Right hindlimb (tissue), 1 donor: ENCODE data around the gene C4orf54.

Source experiments
- DNase-seq: peaks from one replicate; pipeline ENCODE4 v3.0.0-alpha.2; 2018

C4orf54 gene

DNA sequence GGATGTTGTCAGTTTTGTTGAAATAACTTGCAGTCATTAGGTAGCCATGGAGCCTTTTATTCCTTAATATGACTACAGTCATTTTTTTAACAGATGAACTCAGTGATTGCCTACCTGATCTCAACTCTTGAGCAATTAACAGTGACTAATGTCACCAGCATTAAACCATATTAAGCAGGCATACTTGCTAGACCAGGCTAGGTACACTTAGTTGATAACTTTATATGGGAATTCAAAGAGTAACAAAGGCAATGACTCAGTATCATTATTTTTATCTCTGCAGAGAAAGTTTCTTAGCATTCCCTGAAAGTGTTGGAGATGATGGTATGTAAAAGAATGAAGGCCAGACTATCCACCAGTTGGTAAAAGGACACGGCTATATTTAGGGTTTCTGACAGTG, at the start of gene C4orf54:
C4orf54 (minus strand) TSS at position 31 of the 400 bp plus-strand sequence. CDS start 3,180 bp downstream, outside the sequence.
- DNase-seq = no peak

DNA sequence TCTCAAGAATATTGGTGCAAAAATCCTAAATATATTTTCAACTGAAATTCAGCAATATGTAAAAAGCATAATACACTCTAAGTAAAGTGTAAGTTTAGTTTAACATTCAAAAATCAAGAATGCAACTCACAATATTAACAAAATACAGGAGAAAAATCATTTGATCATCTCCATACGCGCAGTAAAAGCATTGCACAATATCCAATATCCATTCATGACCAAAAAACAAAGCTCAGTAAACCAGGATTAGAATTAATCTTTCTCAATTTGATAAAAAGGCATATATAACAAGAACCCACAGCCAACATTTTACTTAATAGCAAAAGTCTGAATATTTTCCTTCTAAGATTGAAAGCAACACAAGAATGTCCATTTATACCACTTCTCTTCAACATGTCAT, 48.3 kb upstream of the C4orf54 start:
- DNase-seq = no peak

DNA sequence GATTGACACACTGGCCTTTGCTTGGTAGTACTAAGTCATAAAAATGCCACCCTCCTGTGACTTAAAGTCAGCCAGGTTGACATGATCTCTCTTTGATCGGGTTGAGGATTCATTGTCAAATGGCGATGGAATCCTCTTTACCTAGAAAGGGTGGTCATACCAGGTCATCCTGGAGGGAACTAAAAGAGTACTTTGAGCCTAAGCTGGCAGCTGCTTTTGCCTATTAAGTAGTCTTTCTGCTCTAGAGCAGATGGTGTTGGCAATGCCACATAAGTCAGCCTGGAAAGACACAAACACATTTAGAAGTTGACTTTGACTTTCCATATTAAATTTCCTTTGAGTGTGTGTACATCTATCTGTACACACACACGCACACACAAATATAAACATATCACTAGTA, 39.2 kb upstream of the C4orf54 start:
- DNase-seq = no peak

DNA sequence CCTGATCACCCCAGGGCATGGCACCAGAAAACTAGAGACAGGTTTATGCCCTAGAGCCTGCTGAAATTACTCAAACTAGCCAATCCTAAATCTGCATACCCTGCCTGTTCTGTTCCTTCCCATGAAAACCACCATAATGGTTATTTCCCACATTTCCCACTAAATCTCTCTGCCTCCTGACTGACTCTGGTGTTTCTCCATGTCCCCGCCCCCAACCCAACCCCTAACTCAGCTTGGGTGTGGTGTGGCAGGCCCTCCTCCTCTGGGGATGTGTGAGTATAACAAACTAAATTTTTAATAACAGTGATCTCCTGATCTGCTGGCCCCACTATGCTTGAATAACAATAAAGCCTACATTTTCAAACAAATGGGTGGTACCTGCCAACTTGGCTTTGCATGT, 35.5 kb upstream of the C4orf54 start:
- DNase-seq = no peak

DNA sequence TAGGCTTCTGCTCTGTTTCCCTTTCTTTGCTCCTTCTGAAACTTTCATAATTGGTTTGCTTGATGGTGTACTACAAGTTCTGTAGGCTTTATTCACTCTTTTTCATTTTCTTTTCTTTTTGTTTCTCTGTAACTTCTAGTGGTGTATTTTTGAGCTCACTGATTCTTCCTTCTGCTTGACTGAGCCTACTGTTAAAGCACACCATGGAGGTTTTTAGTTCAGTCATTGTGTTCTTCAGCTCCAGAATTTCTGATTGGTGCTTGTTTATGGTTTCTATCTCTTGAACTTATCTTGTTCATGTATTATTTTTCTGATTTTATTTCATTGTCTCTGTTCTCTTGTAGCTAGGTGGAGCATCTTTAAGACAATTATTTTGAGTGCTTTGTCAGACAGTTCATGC, 33.4 kb upstream of the C4orf54 start:
- DNase-seq = no peak

DNA sequence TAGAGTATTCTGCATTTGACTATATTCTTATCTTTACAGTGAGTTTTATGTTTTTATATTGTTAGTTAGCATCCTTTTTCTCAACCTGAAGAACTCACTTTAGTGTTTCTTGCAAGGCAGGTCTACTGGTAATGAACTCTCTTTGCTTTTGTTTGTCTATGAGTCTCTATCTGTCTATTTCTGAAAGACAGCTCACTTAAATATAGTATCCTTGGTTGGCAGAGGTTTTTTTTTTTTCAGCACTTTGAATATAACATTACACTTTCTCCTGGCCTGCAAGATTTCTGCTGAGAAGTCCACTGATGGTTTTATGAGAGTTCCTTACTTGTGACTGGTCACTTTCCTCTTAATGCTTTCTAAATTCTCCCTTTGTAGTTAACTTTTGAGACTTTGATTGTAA, 32.8 kb upstream of the C4orf54 start:
- DNase-seq = no peak

DNA sequence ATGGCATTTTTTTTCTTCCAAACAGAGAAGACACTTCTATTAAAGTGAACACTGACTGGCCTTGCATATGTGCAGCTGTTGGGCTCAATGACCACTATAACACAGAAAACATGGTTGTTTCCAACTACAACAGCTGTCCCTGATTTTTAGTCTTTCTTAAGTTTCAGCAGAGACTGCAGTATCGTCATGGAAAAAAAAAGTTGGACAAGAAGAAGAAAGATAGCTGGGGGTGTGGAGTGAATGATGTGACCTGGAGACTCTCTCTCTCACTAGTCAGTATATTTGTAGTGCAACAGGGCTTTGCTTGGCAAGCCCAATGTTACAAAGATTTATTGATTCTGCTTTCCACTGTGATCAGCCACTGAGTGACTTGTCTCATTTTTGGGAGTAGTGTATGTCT, 29.5 kb upstream of the C4orf54 start:
- DNase-seq = peak; percentile 33

DNA sequence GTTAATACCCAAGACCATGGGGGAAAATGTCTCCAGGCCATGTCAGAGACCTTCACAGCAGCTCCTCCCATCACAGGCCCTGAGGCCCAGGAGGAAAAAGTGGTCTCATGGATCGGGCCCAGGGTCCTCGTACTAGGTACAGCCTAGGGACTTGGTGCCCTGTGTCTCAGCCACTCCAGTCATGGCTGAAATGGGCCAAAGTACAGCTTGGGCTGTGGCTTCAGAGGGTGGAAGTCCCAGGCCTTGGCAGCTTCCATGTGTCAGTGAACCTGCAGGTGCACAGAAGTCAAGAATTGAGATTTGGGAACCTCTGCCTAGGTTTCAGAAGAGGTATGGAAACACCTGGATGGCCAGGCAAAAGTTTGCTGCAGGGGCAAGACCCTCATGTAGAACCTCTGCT, 27.6 kb upstream of the C4orf54 start:
- DNase-seq = no peak

DNA sequence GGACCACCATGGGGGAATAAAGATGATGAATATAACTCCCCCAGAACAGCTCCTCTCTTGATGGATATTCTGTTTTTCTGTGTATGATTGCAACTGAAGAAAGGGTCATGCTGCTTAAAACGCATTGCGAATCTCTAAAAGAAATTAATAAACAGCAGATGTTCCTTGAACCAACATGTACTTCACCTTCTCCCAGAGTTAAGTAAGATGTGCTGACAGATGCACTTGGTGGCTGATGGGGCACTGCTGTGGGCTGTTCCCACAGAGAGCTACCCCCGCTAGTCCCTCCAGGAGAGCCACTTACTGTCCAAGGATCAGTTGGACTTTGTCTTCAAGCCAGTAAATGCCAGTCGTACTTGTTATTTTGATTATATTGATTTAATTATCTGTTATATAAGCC, 26.3 kb upstream of the C4orf54 start:
- DNase-seq = no peak

DNA sequence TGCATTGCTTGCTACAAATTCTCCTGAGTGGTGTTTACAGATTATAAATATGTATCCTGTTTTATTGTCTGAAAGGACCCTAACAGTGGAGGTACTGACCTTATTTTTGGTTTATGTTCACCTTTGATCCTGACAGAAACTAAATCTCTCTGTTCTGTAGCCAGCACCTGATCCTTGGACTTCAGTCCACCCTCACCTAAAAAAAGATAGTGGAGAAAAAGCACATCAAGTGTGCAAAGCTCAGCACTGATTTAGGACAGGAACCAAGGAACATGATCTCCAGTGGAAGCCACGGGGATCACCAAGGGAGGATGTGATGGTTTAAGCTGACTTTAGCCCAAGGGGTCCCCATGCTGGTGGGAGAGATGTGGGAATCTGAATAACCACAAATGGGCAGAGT, 22.3 kb upstream of the C4orf54 start:
- DNase-seq = no peak

DNA sequence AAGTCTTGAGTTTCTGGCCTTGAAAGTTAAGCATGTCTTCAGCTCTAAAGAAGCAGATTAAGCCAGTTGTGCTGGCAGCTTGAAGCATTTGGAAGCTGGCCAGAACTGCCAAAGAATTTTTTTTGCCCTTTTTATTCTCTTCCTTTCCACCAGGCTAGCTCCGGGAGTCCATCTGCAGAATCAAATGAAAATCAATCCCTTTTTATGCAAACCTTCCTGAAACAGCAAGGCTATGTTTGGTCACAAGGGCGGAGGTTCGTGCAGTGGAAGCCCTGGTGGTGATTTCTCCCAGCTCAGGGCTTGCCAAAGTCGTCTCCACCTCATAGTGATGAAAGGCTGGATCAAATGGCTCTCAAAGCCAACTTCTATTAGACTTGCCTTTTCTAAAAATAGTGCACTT, 21.6 kb upstream of the C4orf54 start:
- peak; percentile 36 for DNase-seq

DNA sequence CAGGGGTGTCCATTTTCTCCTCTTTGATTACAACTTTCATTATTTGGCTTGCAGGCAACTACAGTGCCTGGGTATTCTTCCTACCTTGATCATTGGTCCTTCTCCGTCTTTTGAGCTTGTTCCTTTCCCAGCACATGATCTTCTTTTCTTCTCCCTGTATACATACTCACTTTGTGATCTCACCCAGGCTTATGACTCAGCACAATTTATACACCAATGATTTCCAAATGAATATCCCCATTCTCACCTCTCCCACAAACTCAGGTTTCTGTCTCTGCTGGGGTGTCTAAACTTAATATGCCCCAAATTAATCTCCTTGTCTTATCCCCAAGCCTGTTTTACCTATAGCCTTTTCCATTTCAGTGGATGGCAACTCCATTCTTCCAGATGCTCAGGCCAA, 19.5 kb upstream of the C4orf54 start:
- no peak for DNase-seq

DNA sequence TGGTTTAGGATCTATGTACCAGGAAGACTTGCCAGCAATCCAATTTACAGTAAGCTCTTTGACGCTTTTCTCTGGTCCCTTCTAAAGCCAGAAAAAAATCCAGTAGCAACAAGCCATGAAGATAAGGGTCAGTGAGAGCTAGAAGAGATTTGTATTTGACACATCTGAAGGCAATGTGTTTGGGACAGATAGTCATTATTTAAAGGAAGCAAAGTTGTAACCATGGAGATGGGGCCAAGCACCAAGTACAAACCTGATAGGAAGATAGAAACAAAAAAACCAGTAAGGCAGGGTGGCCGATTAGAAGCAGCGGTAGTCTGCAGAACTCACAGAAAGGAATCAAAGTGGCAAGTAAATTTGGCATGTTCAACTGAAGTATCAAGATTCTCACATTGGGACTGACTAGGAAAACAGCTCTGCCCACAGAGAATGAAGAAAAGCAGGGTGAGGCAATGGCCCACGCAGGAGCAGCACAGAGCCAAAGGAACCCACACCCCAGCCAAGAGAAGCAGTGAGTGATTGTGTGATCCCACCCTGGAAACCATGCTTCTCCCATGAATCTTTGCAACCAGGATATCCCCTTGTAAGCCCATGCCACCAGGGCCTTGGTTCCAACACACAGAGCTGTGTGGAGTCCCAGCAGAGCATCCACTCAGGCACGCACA, 12.9 kb upstream of the C4orf54 start:
- no peak for DNase-seq

DNA sequence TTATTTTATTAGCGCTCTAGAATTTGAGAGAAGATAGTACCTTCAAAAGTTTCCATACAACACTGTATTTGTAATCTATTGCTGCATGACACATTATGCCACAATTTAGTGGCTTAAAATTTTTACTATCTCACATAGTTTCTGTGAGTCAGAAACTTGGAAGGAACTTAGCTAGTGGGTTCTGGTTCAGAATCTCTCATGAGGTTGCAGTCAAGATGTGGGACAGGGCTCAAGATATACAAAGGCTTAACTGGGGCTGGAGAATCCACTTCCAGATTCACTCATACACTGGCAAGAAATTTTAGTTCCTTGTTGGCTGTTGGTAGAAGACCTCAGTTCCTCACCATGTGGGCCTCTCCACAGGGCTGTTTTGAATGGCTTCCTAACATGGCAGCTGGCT, 11.5 kb upstream of the C4orf54 start:
- no peak for DNase-seq

DNA sequence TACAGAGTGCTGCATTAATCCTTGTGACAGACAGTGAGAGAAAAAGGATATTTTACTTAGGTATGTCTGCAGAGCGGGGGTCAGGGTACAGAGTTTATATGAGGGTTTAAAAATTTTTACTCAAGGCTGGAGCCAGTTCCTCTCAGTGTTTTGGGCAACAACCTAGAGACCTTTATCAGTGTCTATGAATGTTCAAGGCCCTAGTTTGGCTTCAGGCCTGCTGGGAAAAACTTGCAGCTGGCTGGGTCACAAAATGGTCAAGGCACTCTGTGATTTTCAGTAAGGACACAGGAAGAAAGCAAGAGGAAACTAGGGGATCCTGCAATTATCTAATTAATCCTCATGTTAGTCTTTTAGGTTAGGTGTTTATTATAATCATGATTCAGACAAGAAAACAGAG, 10.8 kb upstream of the C4orf54 start:
- DNase-seq = no peak

DNA sequence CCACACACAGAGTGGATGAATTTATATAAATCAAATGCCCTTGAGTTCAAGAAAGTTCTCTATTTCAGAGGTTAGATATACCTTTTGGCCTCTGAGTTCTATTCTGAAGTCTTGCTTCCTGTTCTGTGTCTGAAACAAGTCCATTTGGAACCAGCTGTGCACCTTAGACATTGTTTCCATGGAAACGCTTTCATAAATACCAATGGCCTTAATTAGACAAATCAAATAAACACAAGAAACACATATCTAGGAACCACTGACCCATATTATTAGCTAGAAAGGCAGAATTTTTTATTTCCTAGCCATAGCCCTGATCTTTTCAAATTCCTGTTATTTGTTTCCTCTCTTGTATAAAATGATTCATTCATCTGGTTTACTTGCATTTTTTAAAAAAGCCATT, 8.4 kb upstream of the C4orf54 start:
- DNase-seq = no peak

DNA sequence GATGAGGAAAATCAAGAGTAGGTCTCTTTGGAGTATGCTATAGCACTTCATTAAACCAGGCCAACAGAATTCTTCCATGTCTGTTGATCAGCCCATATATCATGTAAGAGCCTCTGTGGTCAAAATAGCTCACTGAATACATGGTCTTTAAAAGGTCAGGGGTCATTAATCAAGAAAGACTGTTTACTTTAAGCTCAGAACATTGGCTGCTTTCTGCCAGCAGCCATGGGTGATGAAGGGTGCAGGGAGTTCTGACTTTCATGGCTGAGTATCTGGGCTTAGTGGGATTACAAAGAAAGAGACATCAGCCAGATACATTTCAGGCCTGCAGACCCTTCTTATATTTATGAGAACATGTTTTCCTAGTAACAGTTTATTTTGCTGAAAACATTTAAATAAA, 7.1 kb upstream of the C4orf54 start:
- no peak for DNase-seq

DNA sequence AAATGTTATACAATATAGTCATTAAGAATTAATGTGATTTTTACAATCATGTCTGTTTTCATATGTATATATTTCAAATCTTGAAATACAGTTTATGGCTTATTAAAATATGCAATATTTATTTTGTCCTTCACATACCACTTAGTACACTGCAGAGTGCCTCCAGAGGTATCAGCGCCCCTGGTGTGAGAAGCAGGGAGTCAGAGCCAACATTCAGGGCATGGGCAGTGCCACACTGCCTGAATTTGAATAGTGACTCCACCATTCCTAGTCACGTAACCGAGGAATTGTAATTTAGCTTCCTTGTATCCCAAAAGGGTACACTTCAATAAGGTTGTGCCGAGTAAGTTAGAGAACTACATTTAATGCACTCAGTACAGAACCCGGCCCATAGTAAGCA, 4.3 kb upstream of the C4orf54 start:
- DNase-seq = no peak

DNA sequence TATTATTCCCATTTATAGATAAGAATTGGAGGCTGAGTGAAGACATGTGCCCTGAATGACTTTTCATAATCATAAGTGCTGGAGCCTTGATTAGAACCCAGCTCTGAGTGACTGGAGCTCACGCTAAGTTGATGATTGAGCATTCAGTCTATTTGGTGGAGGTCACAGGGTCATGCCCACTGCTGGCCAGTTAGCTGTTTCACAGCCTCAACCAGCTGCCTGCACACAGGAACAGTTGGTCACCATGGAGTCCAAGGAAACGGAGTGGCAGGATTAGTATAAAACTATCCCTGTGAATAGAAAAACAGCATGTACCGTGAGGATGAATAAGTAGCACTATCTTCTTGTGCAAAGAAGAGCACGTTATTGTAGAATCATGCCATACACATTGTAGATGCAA, 1.0 kb upstream of the C4orf54 start:
- DNase-seq = no peak

DNA sequence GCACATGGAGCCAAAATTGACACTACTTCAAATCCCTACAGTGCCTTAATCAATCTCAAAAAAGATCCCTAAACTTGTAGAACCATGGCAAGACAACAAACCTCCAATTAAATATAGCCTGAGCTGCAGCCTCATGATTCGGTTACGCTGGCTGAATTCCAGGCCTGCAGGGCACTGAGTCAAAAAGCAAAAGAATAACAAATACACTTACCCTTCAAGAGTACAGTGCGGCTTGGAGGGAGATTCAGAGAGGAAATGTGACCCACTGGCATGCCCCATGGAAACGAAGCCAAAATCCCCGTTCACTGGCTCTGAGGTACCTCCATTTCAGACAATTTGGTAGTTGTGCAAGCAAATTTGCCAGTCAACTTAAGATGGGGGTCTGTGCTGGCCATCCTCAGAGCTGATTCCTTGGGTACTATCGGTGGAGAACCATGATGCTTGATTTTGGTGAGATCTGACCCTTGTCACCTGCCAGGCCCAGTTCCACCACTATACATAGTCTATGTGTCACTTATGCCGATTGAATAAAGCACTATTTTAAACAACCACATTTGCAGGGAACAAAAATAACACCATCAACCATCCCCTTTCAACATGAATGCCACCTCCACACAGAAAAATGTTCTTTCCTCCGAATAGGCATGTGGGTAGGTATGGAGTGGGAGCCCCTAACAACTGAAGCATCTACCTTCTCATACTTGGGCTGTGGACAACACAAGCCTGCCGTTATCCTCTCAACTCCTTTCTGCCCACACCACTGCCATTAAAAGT, 2.1 kb downstream of the C4orf54 start:
- peak; percentile 61 for DNase-seq

DNA sequence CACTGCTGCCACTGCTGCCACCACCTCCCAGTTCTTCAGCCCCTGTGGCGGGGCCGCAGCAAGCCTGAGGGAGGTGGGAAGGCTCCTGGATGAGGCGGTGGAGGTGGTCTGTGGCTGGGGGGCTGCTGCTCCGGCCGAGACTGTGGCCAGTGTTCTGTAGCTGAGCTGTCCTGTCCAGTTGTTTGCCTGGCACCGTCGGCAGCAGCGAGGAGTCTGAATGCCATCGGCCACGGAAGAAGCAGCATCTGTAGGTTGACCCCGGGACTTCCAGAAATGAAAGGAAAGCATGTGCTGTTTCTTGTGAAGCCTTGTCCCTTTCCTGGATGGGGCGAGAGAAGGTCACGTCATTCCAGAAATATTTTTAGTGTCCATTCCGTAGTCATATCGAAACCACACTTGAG, 3.3 kb downstream of the C4orf54 start:
- DNase-seq = no peak

DNA sequence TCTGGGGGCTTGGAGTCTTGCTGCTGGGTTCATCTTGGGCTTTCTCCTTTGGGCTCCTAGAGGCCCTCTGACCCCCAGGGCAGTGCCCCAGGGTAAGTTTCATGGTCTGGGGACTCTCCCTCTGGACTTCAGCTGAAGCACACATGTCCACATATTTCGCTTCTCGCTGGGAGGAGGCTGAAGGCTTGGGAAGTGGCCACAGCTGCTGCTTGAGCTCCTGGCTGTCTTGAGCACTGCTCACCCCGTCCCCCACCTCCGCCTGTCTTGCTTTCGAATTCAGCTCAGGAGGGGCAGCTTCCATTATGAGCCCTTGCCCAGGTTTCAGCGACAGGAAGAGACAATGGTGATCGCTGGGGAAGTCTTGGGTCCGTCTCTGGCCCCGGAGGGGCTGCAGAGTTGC, 3.7 kb downstream of the C4orf54 start:
- no peak for DNase-seq

DNA sequence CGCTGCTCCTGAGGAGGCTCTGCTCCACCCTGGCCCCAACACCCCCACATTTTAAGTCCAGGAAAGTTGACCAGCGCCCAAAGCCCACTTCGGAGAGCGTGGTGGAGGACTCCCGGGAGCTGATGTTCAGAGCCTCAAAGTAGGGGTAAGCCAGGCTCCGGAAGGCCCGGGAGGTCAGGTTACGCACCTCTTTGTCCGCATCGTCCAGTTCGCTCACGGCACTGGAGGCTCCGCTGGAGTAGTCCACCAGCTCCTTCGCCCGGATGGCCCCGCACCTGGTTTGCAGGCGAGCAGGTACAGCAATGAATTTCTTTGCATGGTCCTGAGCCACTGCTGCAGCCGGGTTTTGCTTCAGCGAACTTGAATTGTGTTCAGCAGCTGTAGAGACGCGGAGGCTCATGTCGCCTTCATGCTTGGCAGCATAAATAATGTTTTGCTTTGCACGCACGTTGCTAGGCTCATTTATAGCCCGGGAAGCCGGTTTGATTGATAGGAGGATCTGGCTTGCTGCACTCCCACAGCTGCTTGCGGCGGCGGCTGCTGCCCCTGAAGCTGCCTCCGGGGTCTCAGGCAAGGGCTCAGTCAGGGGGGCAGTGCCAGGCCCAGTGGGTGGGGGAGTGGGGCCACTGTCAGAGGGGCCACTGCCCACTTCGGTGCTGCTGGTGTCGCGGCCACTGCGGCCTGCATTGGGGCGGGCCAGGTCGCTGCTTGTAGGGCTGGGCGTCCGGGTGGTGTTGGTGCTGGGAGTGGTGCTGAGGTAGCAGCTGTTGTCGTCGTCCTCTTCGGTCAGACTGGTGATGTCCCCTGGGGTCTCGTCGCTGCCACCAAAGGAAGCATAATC, 4.8 kb downstream of the C4orf54 start:
- DNase-seq = peak; percentile 80
